DND-41 (cell line): ENCODE data around the gene IFNL4.

ENCODE experiments used
- CTCF ChIP-seq: IDR thresholded peaks from 2 replicates; pipeline ENCODE4 v1.5.1; 2012; ENCODE audit warnings: borderline replicate concordance, low read length, moderate library complexity, mild to moderate bottlenecking; ENCODE audit not compliant: poor library complexity, severe bottlenecking; ENCODE audit errors: extremely low read depth
- EZH2 ChIP-seq: IDR thresholded peaks from 3 replicates; pipeline ENCODE4 v1.6.1; 2012; ENCODE audit warnings: borderline replicate concordance, low read depth, mild to moderate bottlenecking, moderate library complexity, low read length, inconsistent platforms; ENCODE audit not compliant: severe bottlenecking

GRCh38 chr19:39205449-39205764, 43.2 kb downstream of the IFNL4 start:
- TF ChIP-seq CTCF = no peak
- no peak for TF ChIP-seq EZH2
